SK-N-SH (cell line): ENCODE measurements around the gene SYCP1. TPM values are rescaled to one million over a fixed set of nuclear protein-coding genes. Genes with fewer than 3 reads are reported as not detected.

Experiments used
- CTCF ChIA-PET: fragments of 300-600, 350-600 bp; formaldehyde crosslinking; extraction: SDS; loops from one replicate; lab custom pipeline; 2021; lab: Yijun Ruan, JAX
- POLR2A ChIA-PET: fragments of 350-600 bp; sonication (Branson Sonifier 250); formaldehyde crosslinking; extraction: SDS; loops from one replicate; lab custom pipeline; 2020; ENCODE audit warnings: antibody characterized with exemption, inconsistent platforms; lab: Yijun Ruan, JAX
- DNase-seq: peaks from one replicate; pipeline ENCODE4 v3.0.0; 2012
- H2AFZ ChIP-seq: fragments of 200-600 bp; sonication (generic); 2 replicates; pipeline ENCODE4 v1.8.1; 2016; ENCODE audit warnings: antibody characterized with exemption, mild to moderate bottlenecking, low read depth
- H3F3A ChIP-seq: fragments of 200-600 bp; sonication (generic); replicated peaks from 2 replicates; pipeline ENCODE3; 2016; ENCODE audit warnings: antibody characterized with exemption, mild to moderate bottlenecking; ENCODE audit not compliant: insufficient read depth
- H3K27ac ChIP-seq, 2 experiments: fragments of 200-500 bp in 1 of 2; fragments of 200-600 bp in 1 of 2; sonication (Bioruptor generic) in 1 of 2; sonication (generic), shearing (Covaris generic) in 1 of 2; 2 replicates each; pipeline versions ENCODE4 v1.5.1 to v1.6.1; 2014 to 2016; ENCODE audit warnings: low read depth in 2 of 2, inconsistent platforms in 1 of 2, low read length in 1 of 2, mild to moderate bottlenecking in 1 of 2, mixed read lengths in 1 of 2
- H3K27me3 ChIP-seq: fragments of 200-600 bp; sonication (generic), shearing (Covaris generic); 2 replicates; pipeline ENCODE4 v1.6.1; 2016; ENCODE audit warnings: mixed run types; ENCODE audit not compliant: insufficient read depth
- H3K36me3 ChIP-seq, 2 experiments: fragments of 200-500 bp in 1 of 2; fragments of 200-600 bp in 1 of 2; sonication (Bioruptor generic) in 1 of 2; sonication (generic) in 1 of 2; replicated peaks in 1 of 2; 2 replicates each; pipeline versions ENCODE3 to v1.5.1; 2014 to 2016; ENCODE audit warnings: low read length in 1 of 2, mild to moderate bottlenecking in 1 of 2; ENCODE audit not compliant: insufficient read depth in 2 of 2, control insufficient read depth in 1 of 2
- H3K4me1 ChIP-seq, 2 experiments: fragments of 200-500 bp in 1 of 2; fragments of 200-600 bp in 1 of 2; sonication (Bioruptor generic) in 1 of 2; sonication (generic), shearing (Covaris generic) in 1 of 2; 2 replicates each; pipeline versions ENCODE4 v1.5.1 to v1.6.1; 2014 to 2016; ENCODE audit warnings: low read depth in 1 of 2, low read length in 1 of 2, mixed run types in 1 of 2; ENCODE audit not compliant: insufficient read depth in 2 of 2, control insufficient read depth in 1 of 2
- H3K4me2 ChIP-seq: fragments of 200-600 bp; sonication (generic), shearing (Covaris generic); 2 replicates; pipeline ENCODE4 v1.6.1; 2017; ENCODE audit warnings: mixed run types
- H3K4me3 ChIP-seq, 2 experiments: fragments of 200-500 bp in 1 of 2; fragments of 200-600 bp in 1 of 2; sonication (Bioruptor generic) in 1 of 2; sonication (generic), shearing (Covaris generic) in 1 of 2; 2 replicates each; pipeline versions ENCODE4 v1.5.1 to v1.8.1; 2014 to 2016; ENCODE audit warnings: low read depth in 2 of 2, inconsistent platforms in 1 of 2, low read length in 1 of 2, mild to moderate bottlenecking in 1 of 2, mixed read lengths in 1 of 2, moderate library complexity in 1 of 2
- H3K79me2 ChIP-seq: fragments of 200-600 bp; sonication (generic); 2 replicates; pipeline ENCODE4 v1.8.1; 2017; ENCODE audit warnings: mild to moderate bottlenecking; ENCODE audit not compliant: insufficient read depth
- H3K9ac ChIP-seq: fragments of 200-600 bp; sonication (generic); 2 replicates; pipeline ENCODE4 v1.6.1; 2017; ENCODE audit warnings: mixed run types
- H3K9me2 ChIP-seq: fragments of 200-600 bp; sonication (generic); 2 replicates; pipeline ENCODE4 v1.6.1; 2017; ENCODE audit warnings: mixed run types
- H3K9me3 ChIP-seq: fragments of 200-600 bp; sonication (generic); 2 replicates; pipeline ENCODE4 v1.6.1; 2017; ENCODE audit warnings: mixed run types, mild to moderate bottlenecking, moderate library complexity
- H4K20me1 ChIP-seq: fragments of 200-600 bp; sonication (generic); 2 replicates; pipeline ENCODE4 v1.6.1; 2017; ENCODE audit warnings: mild to moderate bottlenecking, mixed run types; ENCODE audit not compliant: insufficient read depth
- EP300 ChIP-seq, 2 experiments: IDR thresholded peaks; 2 replicates each; pipeline versions ENCODE4 v1.4.0 to v1.6.1; 2012; ENCODE audit warnings: borderline replicate concordance in 1 of 2, low read depth in 1 of 2, low read length in 1 of 2
- EZH2phosphoT487 ChIP-seq: fragments of 200-600 bp; sonication (generic); IDR thresholded peaks from 2 replicates; pipeline ENCODE4 v1.6.1; 2017; ENCODE audit warnings: low read depth, mixed run types, mild to moderate bottlenecking, antibody characterized with exemption, moderate library complexity, borderline replicate concordance
- FOXM1 ChIP-seq: IDR thresholded peaks from 2 replicates; pipeline ENCODE4 v1.4.0; 2012; ENCODE audit warnings: low read depth, mild to moderate bottlenecking
- GATA2 ChIP-seq: sonication (generic); formaldehyde crosslinking; IDR thresholded peaks from 2 replicates; pipeline ENCODE4 v1.5.0; 2020; ENCODE audit warnings: mild to moderate bottlenecking, missing genetic modification reagents
- JUND ChIP-seq: IDR thresholded peaks from 2 replicates; pipeline ENCODE4 v1.4.0; 2012
- NFIC ChIP-seq: IDR thresholded peaks from 2 replicates; pipeline ENCODE4 v1.4.0; 2012; ENCODE audit warnings: borderline replicate concordance
- NRF1 ChIP-seq: IDR thresholded peaks from 2 replicates; pipeline ENCODE4 v1.6.1; 2012; ENCODE audit warnings: low read depth, mild to moderate bottlenecking, low read length
- POLR2AphosphoS5 ChIP-seq: IDR thresholded peaks from 2 replicates; pipeline ENCODE4 v1.6.1; 2012; ENCODE audit warnings: low read depth, low read length
- RCOR1 ChIP-seq: fragments of 150-350 bp; IDR thresholded peaks from 2 replicates; pipeline ENCODE4 v1.6.1; 2017; ENCODE audit warnings: antibody characterized with exemption, low read length
- RXRA ChIP-seq: IDR thresholded peaks from 2 replicates; pipeline ENCODE4 v1.4.0; 2012; ENCODE audit warnings: low read depth, mild to moderate bottlenecking, borderline replicate concordance
- SMC3 ChIP-seq: IDR thresholded peaks from 2 replicates; pipeline ENCODE4 v1.6.1; 2012; ENCODE audit warnings: low read depth, low read length, improper control_type of control experiment
- TAF1 ChIP-seq: IDR thresholded peaks from 2 replicates; pipeline ENCODE4 v1.6.1; 2012; ENCODE audit warnings: low read depth, mild to moderate bottlenecking, low read length, moderate library complexity, borderline replicate concordance
- WGBS: methylation state at CpG from one replicate; pipeline ENCODE4 v1.1.6; 2017; ENCODE audit warnings: low lambda C conversion rate; 5-methylcytosine and 5-hydroxymethylcytosine counted together
- polyA plus RNA-seq, 3 experiments: library from polyadenylated mRNA; depleted of rRNA; stranded (reverse); fragments of >200 nt; gene quantifications; 2 replicates each; pipeline ENCODE4 v1.2.3, GENCODE V29; 2012
- TF ChIP-seq, protein P1 (sequence below): IDR thresholded peaks from 2 replicates; pipeline ENCODE4 v1.4.0; 2012; ENCODE audit warnings: low read depth, borderline replicate concordance
- TF ChIP-seq, protein P2 (sequence below): IDR thresholded peaks from 2 replicates; pipeline ENCODE4 v1.4.0; 2012; ENCODE audit warnings: low read depth
- TF ChIP-seq, protein P3 (sequence below): fragments of 150-350 bp; IDR thresholded peaks from 2 replicates; pipeline ENCODE4 v1.6.1; 2017; ENCODE audit warnings: antibody characterized with exemption, low read length, low read depth, borderline replicate concordance
- TF ChIP-seq, protein P4 (sequence below): IDR thresholded peaks from 2 replicates; pipeline ENCODE4 v1.6.1; 2012; ENCODE audit warnings: mild to moderate bottlenecking, low read depth, low read length, moderate library complexity
- TF ChIP-seq, protein P5 (sequence below): fragments of 200-600 bp; sonication (generic); IDR thresholded peaks from 2 replicates; pipeline ENCODE4 v1.6.1; 2017; ENCODE audit warnings: antibody characterized with exemption, mild to moderate bottlenecking, moderate library complexity

The SYCP1 gene
- polyA plus RNA-seq, 1 of the 3 experiments (the other 2 are of a cell fraction): not detected

DNA sequence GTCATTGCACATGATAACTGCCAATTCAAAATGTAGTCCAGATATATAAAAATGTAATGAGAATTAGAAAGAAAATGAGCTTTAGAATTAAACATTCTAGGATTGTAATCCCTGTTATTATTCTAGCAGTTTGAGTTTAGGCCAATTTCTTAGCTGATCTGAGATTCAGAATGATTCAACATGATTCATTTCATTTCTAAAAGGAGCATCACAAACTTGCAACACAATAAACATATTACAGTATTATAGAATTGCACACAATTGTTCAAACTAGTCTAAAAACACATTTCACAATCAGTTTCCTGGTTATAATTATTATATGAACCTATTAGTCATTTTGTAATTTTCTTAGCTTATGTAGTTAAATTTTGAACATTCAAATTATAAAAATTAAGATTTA, 131.6 kb downstream of the SYCP1 start (continued):
- TF ChIP-seq, protein P1, sequence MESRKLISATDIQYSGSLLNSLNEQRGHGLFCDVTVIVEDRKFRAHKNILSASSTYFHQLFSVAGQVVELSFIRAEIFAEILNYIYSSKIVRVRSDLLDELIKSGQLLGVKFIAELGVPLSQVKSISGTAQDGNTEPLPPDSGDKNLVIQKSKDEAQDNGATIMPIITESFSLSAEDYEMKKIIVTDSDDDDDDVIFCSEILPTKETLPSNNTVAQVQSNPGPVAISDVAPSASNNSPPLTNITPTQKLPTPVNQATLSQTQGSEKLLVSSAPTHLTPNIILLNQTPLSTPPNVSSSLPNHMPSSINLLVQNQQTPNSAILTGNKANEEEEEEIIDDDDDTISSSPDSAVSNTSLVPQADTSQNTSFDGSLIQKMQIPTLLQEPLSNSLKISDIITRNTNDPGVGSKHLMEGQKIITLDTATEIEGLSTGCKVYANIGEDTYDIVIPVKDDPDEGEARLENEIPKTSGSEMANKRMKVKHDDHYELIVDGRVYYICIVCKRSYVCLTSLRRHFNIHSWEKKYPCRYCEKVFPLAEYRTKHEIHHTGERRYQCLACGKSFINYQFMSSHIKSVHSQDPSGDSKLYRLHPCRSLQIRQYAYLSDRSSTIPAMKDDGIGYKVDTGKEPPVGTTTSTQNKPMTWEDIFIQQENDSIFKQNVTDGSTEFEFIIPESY: no peak

DNA sequence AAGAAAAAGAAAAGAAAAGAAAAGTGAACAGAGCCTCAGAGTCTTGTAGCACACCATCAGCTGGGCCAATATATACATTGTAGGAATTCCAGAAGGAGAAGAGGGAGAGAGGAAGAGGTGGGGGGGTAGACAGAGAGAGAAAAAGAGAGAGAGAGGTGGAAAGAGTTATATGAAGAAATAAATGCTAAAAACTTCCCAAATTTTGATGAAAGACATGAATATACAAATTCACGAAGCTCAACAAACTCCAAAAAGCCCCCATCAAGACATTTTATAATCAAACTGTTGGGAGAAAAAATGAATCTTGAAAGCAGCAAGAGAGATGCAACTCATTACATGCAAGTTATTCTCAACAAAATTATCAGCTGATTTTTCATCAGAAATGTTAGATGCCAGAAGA, 133.4 kb downstream of the SYCP1 start:
- H3K36me3 ChIP-seq: peaks cover 0 to 3% of the 10 kb centered on the region in 2 experiments
- H3K9me3 ChIP-seq: peaks cover 12% of the 10 kb centered on the region; the same call in 1 of the 2 replicates
- H3F3A ChIP-seq: no peaks in the 10 kb centered on the region
- no peaks in the 10 kb centered on the region for H3K27me3 ChIP-seq
- no peak overlapping the region for H3K27ac ChIP-seq
- WGBS: 0% methylated on average over 1 of the region's 1 CpG
- H4K20me1 ChIP-seq: no peaks in the 10 kb centered on the region
- peaks cover 2% of the 10 kb centered on the region; the same call in 1 of the 2 replicates for H3K9me2 ChIP-seq
- no peak overlapping the region for H2AFZ ChIP-seq
- TF ChIP-seq TAF1 (no peak), EZH2phosphoT487 (no peak), GATA2 (no peak), NRF1 (no peak), RCOR1 (no peak), JUND (no peak), NFIC (no peak), POLR2AphosphoS5 (no peak), FOXM1 (no peak), SMC3 (no peak), EP300 (IDR thresholded peaks at IDR 0.05; ENCODE audit: borderline replicate concordance in 1 of 2, low read depth in 1 of 2, low read length in 1 of 2) (no peak), RXRA (no peak)
- TF ChIP-seq, protein P2, sequence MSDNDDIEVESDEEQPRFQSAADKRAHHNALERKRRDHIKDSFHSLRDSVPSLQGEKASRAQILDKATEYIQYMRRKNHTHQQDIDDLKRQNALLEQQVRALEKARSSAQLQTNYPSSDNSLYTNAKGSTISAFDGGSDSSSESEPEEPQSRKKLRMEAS: no peak
- TF ChIP-seq, protein P1: no peak
- TF ChIP-seq, protein P3, sequence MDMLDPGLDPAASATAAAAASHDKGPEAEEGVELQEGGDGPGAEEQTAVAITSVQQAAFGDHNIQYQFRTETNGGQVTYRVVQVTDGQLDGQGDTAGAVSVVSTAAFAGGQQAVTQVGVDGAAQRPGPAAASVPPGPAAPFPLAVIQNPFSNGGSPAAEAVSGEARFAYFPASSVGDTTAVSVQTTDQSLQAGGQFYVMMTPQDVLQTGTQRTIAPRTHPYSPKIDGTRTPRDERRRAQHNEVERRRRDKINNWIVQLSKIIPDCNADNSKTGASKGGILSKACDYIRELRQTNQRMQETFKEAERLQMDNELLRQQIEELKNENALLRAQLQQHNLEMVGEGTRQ: no peak
- TF ChIP-seq, protein P4, sequence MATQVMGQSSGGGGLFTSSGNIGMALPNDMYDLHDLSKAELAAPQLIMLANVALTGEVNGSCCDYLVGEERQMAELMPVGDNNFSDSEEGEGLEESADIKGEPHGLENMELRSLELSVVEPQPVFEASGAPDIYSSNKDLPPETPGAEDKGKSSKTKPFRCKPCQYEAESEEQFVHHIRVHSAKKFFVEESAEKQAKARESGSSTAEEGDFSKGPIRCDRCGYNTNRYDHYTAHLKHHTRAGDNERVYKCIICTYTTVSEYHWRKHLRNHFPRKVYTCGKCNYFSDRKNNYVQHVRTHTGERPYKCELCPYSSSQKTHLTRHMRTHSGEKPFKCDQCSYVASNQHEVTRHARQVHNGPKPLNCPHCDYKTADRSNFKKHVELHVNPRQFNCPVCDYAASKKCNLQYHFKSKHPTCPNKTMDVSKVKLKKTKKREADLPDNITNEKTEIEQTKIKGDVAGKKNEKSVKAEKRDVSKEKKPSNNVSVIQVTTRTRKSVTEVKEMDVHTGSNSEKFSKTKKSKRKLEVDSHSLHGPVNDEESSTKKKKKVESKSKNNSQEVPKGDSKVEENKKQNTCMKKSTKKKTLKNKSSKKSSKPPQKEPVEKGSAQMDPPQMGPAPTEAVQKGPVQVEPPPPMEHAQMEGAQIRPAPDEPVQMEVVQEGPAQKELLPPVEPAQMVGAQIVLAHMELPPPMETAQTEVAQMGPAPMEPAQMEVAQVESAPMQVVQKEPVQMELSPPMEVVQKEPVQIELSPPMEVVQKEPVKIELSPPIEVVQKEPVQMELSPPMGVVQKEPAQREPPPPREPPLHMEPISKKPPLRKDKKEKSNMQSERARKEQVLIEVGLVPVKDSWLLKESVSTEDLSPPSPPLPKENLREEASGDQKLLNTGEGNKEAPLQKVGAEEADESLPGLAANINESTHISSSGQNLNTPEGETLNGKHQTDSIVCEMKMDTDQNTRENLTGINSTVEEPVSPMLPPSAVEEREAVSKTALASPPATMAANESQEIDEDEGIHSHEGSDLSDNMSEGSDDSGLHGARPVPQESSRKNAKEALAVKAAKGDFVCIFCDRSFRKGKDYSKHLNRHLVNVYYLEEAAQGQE: no peak
- TF ChIP-seq, protein P5, sequence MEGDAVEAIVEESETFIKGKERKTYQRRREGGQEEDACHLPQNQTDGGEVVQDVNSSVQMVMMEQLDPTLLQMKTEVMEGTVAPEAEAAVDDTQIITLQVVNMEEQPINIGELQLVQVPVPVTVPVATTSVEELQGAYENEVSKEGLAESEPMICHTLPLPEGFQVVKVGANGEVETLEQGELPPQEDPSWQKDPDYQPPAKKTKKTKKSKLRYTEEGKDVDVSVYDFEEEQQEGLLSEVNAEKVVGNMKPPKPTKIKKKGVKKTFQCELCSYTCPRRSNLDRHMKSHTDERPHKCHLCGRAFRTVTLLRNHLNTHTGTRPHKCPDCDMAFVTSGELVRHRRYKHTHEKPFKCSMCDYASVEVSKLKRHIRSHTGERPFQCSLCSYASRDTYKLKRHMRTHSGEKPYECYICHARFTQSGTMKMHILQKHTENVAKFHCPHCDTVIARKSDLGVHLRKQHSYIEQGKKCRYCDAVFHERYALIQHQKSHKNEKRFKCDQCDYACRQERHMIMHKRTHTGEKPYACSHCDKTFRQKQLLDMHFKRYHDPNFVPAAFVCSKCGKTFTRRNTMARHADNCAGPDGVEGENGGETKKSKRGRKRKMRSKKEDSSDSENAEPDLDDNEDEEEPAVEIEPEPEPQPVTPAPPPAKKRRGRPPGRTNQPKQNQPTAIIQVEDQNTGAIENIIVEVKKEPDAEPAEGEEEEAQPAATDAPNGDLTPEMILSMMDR: no peak
- H3K4me2 ChIP-seq: no peak overlapping the region
- H3K79me2 ChIP-seq: no peaks in the 10 kb centered on the region
- ChIA-PET POLR2A (no interaction called here), CTCF (interaction anchor here (1.8 kb wide), 1 partner anchor 64 kb away, joined by 7 read pairs; no protein-coding TSS in a partner anchor)
- no peak for DNase-seq
- no peak overlapping the region for H3K9ac ChIP-seq
- no peaks in the 10 kb centered on the region for H3K4me1 ChIP-seq
- no peak overlapping the region for H3K4me3 ChIP-seq
